Activated T-helper 17 cell treated with anti-CD3 and anti-CD28 coated beads, Interleukin-2, amount 50 U/mL, for 72 hours (primary cell): ENCODE data around the gene TSEN54. TPM values are rescaled to one million over a fixed set of nuclear protein-coding genes. Genes with fewer than 3 reads are reported as not detected.

Experiments used
- ATAC-seq: fragments of 150-1000 bp; cut with Tn5 transposase; replicated peaks from 2 replicates; pipeline ENCODE4 v1.10.0; 2021; ENCODE audit warnings: mild to moderate bottlenecking, moderate library complexity
- H3K27ac Mint-ChIP-seq: one replicate; pipeline ENCODE4 v1.8.0; 2022; ENCODE audit warnings: mixed read lengths
- H3K27me3 Mint-ChIP-seq: one replicate; pipeline ENCODE4 v1.8.0; 2022; ENCODE audit warnings: mixed read lengths
- H3K36me3 Mint-ChIP-seq: one replicate; pipeline ENCODE4 v1.8.0; 2022; ENCODE audit warnings: low read depth, mild to moderate bottlenecking, mixed read lengths
- H3K4me1 Mint-ChIP-seq: one replicate; pipeline ENCODE4 v1.8.0; 2022; ENCODE audit warnings: mixed read lengths
- H3K4me3 Mint-ChIP-seq: one replicate; pipeline ENCODE4 v1.8.0; 2022; ENCODE audit warnings: mild to moderate bottlenecking, mixed read lengths
- H3K9me3 Mint-ChIP-seq: one replicate; pipeline ENCODE4 v1.8.0; 2022; ENCODE audit warnings: mixed read lengths
- total RNA-seq, 2 donors: library from RNA; stranded (reverse); gene quantifications; one replicate each; pipeline ENCODE4 v1.2.3, GENCODE V29; 2022

TSEN54 gene
- total RNA-seq, 2 donors from 2014 or later, result 25.3 to 46.4 TPM

DNA sequence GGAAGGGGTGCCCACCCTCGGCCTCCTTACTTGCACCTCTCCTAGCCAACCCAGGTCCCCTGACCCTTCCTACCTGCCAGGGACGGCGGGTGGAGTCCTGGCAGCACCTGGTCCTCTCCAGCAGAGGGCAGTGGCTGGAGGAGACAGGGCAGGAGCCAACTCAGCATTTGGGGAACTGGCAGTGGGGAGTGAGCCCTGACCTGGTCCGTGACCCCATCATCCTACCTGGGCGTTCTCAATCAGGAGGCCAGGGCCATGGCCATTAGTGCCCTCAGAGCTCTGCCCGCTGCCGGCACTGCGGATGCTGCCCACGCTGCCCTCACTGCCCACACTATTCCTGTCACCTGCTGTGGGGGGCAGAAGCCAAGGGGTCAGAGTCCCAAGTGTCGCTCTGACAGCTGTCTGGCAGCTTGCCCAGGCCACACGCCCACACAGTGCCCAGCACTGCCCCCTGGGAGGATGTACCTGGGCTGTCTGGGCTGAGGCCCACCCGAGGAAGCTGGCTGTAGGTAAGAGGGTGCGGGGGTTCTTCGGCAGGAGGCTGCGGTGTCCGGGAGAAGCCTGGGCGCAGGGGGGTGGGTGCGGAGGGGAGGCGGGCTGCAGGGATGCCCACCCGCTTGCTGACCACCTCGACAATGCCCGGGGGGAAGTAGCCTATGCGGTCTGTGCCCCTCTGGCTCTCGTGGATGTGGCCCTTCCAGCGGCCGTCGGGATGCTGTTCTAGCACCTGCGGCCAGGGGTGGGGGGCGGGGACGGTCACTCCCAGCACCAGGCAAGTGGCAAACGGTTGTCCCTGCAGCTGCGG, 11.8 kb upstream of the TSEN54 start:
- Mint-ChIP-seq H3K27me3 (no peaks in the 10 kb centered on the region), H3K4me1 (no peaks in the 10 kb centered on the region), H3K27ac (no peak overlapping the region), H3K4me3 (no peak overlapping the region), H3K36me3 (no peaks in the 10 kb centered on the region), H3K9me3 (no peaks in the 10 kb centered on the region)
- ATAC-seq, result peak; percentile 61

DNA sequence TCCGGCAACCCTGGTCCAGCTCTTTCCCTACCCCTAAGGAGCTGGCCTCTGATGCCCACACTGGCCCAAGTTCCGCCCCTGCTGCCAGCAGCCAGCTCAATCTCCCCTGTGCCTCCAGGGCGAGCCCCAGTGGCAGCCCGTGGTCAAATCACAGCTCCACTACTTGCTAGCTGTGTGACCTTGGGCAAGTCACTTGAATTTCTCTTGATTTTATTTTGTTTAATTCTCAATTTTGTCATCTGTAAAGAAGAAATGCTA, 11.2 kb upstream of the TSEN54 start:
- Mint-ChIP-seq H3K36me3 (no peaks in the 10 kb centered on the region), H3K27ac (no peak overlapping the region), H3K9me3 (no peaks in the 10 kb centered on the region), H3K27me3 (no peaks in the 10 kb centered on the region), H3K4me3 (no peak overlapping the region), H3K4me1 (no peaks in the 10 kb centered on the region)
- no peak for ATAC-seq

DNA sequence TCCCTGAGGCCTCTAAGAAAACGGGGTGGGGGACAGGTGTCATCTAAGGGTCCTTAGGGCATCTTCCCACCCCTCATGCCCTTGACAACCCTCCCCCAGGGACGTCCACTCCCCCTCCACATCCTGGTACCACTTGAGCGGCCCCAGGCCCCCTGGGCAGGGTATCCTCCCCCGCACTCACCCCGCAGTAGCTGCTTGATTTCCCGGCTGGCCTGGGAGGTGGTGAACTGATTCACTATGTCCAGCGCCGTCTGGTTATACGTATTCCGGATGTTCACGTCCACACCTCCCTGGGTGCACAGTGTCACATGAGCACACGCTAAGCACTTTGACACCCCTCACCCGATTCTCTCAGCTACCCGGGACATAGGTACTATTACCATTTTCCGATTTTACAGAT, 10.7 kb upstream of the TSEN54 start:
- Mint-ChIP-seq H3K4me3 (no peak overlapping the region), H3K4me1 (no peaks in the 10 kb centered on the region), H3K27me3 (no peaks in the 10 kb centered on the region), H3K27ac (no peak overlapping the region), H3K9me3 (no peaks in the 10 kb centered on the region), H3K36me3 (no peaks in the 10 kb centered on the region)
- ATAC-seq, result no peak

DNA sequence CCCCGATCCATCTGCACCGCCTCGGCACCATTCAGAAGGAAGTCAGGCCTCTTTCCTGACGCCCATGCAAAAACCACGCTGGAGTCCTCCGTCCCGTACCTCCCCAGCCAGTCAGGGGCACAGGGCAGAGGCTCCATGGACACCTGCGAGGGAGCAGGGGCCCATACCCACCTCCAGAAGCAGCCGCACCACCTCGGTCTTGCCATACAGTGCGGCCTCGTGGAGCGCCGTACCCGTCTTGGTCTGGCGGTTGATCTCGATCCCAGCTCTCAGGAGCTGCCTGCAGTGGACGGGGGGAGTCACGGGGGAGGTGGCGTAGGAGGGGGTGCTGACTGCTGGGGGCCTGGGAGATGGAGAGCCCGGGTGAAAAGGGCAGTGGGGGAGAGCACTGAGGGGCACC, 10.2 kb upstream of the TSEN54 start:
- Mint-ChIP-seq H3K36me3 (no peaks in the 10 kb centered on the region), H3K27me3 (no peaks in the 10 kb centered on the region), H3K4me3 (no peak overlapping the region), H3K9me3 (no peaks in the 10 kb centered on the region), H3K27ac (no peak overlapping the region), H3K4me1 (no peaks in the 10 kb centered on the region)
- no peak for ATAC-seq

DNA sequence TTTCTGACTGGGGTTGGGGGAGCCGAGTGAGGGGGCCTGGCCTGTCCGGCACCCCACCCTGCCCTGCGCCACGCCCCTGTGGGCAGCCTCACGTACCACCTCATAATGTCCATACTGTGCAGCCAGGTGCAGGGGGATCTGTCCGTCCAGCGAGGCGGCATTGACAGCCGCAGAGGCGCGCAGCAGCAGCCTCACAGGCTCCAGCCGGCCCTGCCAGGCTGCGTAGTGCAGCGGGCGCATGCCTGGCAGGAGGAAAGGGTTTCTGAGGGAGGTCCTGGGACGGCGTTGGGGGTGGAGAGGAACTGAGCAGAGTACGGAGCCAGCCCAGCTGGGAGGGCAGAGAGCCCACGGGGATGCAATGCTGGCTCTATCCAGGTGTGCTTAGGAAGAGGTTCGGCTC, 9.4 kb upstream of the TSEN54 start:
- H3K9me3 Mint-ChIP-seq, result no peaks in the 10 kb centered on the region
- no peaks in the 10 kb centered on the region for H3K27me3 Mint-ChIP-seq
- no peak for ATAC-seq
- H3K4me1 Mint-ChIP-seq, result no peaks in the 10 kb centered on the region
- H3K4me3 Mint-ChIP-seq, result no peak overlapping the region
- H3K36me3 Mint-ChIP-seq, result no peaks in the 10 kb centered on the region
- H3K27ac Mint-ChIP-seq, result no peak overlapping the region

DNA sequence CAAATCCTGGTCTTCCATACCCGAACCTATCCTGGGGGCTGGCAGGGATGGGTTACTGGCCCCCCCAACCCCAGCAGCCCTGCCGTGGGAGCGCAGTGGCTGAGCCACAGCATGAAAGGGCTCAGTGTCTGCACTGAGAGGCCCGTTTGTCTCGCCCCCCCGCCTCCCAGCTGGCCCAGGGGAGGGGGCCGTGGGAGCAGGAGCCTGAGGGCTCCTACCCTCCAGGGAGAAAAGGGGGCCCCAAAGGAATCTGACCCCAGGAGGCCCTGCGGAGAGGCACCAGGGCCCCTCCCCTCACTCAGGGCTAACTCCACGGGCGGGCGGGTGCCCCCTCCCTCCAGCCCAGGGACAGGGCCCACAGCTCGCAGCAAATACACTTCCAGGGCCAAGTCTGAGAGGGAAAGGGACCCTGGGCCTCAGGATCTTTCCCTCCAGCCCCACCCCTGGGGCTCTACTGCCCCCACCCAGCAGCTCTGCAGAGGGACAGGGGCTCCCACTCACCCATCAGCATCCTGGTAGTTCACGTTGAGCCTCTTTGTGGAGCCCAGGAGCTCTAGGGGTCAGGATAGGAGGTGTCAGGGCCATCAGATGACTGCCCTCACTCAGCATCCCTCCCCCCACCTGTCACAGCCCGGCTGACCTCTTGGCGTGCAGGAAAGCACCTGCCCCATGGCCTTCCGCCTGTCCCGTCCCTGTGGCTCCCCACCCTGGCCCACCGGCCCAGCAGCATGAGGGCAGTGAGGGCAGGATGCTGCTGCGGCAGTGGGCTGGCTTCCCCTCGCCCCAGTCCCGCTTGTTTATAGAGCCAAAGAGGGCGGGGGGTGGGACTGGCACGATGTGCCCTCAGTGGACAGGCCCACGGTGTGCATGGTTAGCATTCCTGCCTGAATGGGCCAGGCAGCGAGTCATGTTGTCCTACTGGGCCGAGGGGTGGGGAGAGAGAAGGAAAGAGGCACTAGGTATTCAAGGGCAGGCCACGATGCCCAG, 8.3 kb upstream of the TSEN54 start:
- Mint-ChIP-seq H3K27ac (no peak overlapping the region), H3K4me1 (no peaks in the 10 kb centered on the region), H3K36me3 (no peaks in the 10 kb centered on the region), H3K4me3 (no peak overlapping the region), H3K27me3 (no peaks in the 10 kb centered on the region), H3K9me3 (no peaks in the 10 kb centered on the region)
- no peak for ATAC-seq

DNA sequence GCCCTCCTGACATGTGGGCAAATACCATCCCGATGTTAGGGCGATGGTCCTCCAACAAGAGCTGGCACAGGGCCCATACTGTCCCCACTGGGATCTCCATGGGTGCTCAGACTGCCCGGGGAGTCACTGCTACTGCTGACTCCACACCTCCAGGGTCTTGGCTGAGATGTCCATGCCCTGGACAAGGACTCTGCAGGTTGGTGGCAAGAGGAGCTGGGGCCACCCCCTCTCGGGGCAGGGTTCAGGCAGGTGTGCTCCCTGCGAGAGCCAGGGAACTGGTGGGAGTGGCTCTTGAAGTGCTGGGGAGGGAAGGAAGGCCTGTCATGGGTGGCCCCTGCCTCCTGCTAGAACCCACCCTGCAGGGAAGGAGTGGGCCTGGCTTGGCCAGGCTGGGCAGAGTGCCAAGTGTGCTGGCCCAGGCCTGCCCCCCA, 7.4 kb upstream of the TSEN54 start:
- Mint-ChIP-seq H3K4me3 (no peak overlapping the region), H3K36me3 (no peaks in the 10 kb centered on the region), H3K27me3 (no peaks in the 10 kb centered on the region), H3K4me1 (no peaks in the 10 kb centered on the region), H3K9me3 (no peaks in the 10 kb centered on the region), H3K27ac (no peak overlapping the region)
- ATAC-seq, result no peak

DNA sequence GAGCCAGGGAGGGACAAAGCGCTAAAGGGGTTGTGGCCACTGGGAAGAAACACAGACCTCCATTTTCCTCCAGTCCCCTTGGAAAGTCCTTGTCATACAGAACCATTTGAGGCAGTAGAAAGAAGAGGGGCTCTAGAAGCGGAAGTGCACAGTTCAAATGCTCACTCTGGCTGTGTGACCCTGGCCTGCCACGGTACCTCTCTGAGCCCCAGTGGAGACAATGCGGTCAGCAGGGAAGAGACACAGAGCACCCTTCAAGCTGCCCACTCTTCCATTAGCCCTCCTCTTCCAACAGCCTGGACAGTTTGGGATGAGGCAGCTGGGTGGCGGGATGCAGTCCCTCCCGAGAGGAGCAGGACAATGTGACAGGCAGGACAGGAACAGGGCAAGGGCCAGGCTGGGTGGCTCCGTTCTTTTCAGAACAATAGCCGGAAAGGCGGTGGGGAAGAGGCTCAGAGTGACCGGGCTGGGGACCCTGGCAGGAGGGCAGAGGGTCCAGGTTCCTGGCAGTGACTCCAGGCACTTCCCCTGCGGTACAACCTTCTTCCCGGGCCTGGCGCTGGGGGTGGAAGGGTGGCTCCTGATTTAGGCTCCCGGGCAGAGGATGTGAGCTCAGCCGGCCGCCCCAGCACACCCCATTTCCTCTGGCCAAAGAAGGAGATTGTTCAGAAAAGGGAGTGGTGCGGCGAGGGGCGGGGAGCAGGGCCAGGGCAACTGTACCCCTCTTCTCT, 6.6 kb upstream of the TSEN54 start:
- Mint-ChIP-seq H3K4me3 (no peak overlapping the region), H3K27ac (no peak overlapping the region), H3K4me1 (no peaks in the 10 kb centered on the region), H3K9me3 (no peaks in the 10 kb centered on the region), H3K36me3 (no peaks in the 10 kb centered on the region), H3K27me3 (no peaks in the 10 kb centered on the region)
- no peak for ATAC-seq

DNA sequence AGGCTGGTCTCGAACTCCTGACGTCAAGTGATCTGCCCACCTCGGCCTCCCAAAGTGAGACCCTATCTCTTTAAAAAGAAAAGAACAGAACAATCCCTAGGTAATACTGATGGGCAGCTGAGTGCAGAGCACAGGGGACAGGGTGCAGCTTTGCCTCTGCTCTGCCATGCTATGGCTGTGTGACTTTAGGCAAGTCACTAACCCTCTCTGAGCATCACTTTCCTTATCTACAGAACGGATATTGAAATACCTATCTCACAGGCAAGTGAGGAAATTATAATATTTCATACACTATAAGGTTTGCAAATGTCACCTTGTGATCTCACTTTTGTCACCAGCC, 5.1 kb upstream of the TSEN54 start:
- no peaks in the 10 kb centered on the region for H3K4me1 Mint-ChIP-seq
- no peak for ATAC-seq
- H3K36me3 Mint-ChIP-seq, result no peaks in the 10 kb centered on the region
- no peak overlapping the region for H3K27ac Mint-ChIP-seq
- H3K4me3 Mint-ChIP-seq, result no peak overlapping the region
- H3K9me3 Mint-ChIP-seq, result no peaks in the 10 kb centered on the region
- no peaks in the 10 kb centered on the region for H3K27me3 Mint-ChIP-seq

DNA sequence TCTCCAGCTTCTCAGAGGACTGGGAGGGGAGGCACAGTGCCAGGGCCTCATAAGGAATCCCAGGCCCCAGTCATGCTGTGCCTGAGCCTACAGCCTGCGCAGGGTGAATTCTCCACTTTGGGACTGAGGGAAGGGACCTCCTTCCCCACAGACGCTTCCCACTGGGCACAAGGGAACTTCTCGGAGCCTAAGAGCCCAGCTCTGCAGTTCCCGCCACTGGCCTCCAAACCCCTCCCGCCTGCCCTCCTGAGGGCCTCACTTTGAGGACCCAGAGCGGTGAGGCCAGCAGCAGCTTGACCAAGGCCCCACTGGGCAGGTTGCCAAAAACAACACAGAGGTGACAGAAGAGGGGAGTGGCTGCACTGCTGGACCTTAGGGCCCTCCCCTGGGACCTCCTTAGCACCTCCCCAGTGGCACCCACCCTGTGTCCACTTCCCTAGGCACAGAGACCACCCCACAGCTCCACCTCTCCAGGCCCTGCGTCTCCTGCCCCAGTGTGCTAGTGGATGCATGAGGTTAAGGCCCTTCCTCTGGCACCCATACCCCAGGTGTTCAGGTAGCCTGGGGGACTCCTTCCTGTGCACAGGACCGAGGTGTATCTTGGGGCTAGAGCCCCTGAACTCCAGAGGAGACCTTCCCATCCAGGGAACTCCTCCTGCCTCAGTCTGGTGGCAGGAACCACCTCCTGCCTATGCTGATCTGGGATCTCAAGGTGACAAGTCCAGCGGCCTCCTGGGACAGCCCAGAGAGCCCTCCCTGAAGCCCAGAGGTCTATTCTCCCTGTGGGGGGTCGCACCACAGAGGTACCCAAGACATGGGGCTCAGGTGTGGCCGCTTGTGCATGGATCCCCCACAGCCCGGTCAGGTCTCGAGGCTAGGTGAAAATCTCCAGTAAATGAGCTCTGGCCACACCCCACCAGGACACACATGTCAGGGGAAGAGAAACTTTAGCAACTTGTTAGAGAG, 4.4 kb upstream of the TSEN54 start:
- H3K27me3 Mint-ChIP-seq, result no peaks in the 10 kb centered on the region
- H3K27ac Mint-ChIP-seq, result no peak overlapping the region
- no peaks in the 10 kb centered on the region for H3K9me3 Mint-ChIP-seq
- no peak for ATAC-seq
- H3K4me3 Mint-ChIP-seq, result no peak overlapping the region
- no peaks in the 10 kb centered on the region for H3K36me3 Mint-ChIP-seq
- H3K4me1 Mint-ChIP-seq, result no peaks in the 10 kb centered on the region

DNA sequence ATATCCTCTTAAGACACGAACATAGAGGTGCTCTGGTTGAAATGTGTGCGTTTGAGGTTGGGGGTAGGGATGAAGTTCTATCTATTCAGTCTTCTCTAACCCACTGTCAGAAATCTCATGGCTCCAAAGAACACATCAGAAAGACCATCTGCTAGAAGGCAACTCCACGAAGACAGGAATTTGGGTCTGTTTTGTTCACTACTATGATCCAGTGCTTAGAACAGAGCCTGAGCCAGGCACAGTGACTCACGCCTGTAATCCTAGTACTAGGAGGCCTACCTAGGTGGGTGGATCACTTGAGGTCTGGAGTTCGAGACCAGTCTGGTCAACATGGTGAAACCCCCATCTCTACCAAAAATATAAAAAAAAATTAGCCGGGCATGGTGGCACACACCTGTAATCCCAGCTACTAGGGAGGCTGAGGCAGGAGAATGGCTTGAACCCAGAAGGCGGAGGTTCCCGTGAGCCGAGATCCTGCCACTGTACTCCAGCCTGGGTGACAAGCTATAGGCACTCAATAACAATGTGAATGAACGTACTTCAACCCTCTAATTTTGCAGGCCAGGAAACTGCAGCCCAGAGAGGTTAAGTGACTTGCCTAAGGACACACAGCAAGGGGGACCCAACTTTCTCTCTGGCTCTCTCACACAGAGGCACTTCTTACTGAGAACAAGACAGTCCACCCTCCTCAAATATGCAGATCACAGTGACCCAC, 3.2 kb upstream of the TSEN54 start:
- Mint-ChIP-seq H3K27ac (no peak overlapping the region), H3K9me3 (no peaks in the 10 kb centered on the region), H3K4me1 (peaks cover 7% of the 10 kb centered on the region), H3K4me3 (peak overlapping the region; percentile 10), H3K36me3 (peaks cover 7% of the 10 kb centered on the region), H3K27me3 (no peaks in the 10 kb centered on the region)
- ATAC-seq, result no peak

DNA sequence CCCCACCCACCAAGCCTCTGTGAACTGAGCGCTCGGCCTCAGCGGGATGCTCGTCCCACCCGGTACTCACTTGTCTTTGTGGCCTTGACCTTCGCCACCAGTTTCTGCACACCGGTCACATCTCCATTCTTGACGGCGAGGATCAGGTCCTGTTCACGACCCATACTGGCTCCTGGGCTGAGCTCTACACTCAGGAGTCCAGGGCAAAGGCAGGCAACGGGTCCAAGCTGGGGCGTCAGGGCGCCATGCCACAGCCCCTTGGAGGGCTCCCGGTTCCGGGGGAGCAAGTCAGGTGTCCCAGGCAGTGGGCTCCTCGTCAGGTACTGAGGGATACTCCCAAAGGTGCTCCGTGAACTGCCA, 2.7 kb upstream of the TSEN54 start:
- H3K27me3 Mint-ChIP-seq, result no peaks in the 10 kb centered on the region
- no peak overlapping the region for H3K27ac Mint-ChIP-seq
- H3K4me1 Mint-ChIP-seq, result peaks cover 13% of the 10 kb centered on the region
- H3K9me3 Mint-ChIP-seq, result no peaks in the 10 kb centered on the region
- H3K36me3 Mint-ChIP-seq, result peaks cover 13% of the 10 kb centered on the region
- peak overlapping the region; percentile 10 for H3K4me3 Mint-ChIP-seq
- ATAC-seq, result no peak

DNA sequence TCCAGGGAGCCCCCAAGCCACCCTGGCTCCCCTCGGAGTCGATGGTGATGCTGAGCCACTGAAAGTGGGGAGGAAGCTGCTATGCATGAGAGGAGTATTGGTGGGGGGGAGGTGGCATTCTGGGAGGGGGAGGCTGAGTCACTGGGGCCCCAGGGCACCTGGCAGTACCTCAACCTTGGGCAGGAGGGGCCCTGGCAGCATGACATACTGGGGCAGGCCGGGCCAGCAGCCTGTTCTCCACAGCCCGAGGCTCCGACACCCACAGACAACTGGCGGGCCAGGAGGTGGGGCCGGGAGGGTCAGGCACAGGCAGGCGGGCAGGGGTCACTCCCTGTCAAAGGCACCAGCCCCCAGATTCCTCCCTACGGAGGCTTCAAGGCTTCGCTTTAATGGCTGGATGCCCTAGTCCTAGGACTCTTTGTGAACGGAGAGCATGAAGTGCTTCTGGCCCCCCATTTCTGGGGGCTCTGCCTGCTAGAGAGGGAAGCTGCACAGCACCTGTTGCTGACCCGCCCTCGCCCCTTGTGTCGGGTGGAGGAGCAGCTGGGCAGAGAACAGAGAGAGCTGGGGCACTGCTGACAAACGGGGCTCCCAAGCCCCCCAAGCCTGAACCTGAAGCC, 1.9 kb upstream of the TSEN54 start:
- no peak for ATAC-seq
- peaks cover 21% of the 10 kb centered on the region for H3K36me3 Mint-ChIP-seq
- no peaks in the 10 kb centered on the region for H3K27me3 Mint-ChIP-seq
- H3K9me3 Mint-ChIP-seq, result no peaks in the 10 kb centered on the region
- H3K4me3 Mint-ChIP-seq, result peak overlapping the region; percentile 10
- peaks cover 15% of the 10 kb centered on the region for H3K4me1 Mint-ChIP-seq
- no peak overlapping the region for H3K27ac Mint-ChIP-seq
